OCI-LY7 (cell line): ENCODE results near the gene TRDN.

Source experiments
- EZH2phosphoT487 ChIP-seq: fragments of 200-600 bp; sonication (generic); IDR thresholded peaks from 2 replicates; pipeline ENCODE4 v1.6.1; 2018; ENCODE audit warnings: low read depth, borderline replicate concordance, mild to moderate bottlenecking, mixed run types, antibody characterized with exemption, low read length, moderate library complexity, mixed read lengths
- TF ChIP-seq, protein P1 (sequence below): fragments of 200-600 bp; sonication (generic); conservative IDR thresholded peaks from 2 replicates; pipeline ENCODE4 v1.5.1; 2014; ENCODE audit warnings: mild to moderate bottlenecking, antibody characterized with exemption, low read length, moderate library complexity, mixed read lengths

DNA sequence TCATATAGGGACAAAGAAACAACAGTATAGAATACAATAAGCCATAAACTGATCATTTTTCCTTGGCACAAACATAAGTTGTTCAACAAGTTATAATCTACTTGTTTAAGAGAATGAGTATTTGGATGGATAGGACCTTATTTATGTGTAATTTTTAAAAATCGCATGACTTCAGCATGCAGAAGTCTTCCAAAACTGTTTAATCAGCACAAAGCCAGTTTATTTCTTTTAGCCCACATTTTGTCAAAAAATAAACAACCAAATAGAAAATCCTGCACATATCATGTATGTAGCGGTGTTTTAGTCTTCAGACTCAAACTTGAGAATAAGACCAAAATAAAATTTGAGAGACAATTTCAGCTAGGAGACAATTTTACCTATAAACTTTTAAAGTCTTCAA, 304.7 kb downstream of the TRDN start:
- TF ChIP-seq, protein P1, sequence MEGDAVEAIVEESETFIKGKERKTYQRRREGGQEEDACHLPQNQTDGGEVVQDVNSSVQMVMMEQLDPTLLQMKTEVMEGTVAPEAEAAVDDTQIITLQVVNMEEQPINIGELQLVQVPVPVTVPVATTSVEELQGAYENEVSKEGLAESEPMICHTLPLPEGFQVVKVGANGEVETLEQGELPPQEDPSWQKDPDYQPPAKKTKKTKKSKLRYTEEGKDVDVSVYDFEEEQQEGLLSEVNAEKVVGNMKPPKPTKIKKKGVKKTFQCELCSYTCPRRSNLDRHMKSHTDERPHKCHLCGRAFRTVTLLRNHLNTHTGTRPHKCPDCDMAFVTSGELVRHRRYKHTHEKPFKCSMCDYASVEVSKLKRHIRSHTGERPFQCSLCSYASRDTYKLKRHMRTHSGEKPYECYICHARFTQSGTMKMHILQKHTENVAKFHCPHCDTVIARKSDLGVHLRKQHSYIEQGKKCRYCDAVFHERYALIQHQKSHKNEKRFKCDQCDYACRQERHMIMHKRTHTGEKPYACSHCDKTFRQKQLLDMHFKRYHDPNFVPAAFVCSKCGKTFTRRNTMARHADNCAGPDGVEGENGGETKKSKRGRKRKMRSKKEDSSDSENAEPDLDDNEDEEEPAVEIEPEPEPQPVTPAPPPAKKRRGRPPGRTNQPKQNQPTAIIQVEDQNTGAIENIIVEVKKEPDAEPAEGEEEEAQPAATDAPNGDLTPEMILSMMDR: no peak
- TF ChIP-seq EZH2phosphoT487: no peak
